HPDE6-E6E7 (cell line): Measurements from ENCODE around the gene SLC39A11.
"Not testable (repeated sequence)": the region's sequence is repeated elsewhere in the genome, so short reads cannot be mapped to it uniquely, and the experiment has no call there.

ENCODE experiments used
- DNase-seq: peaks from one replicate; pipeline ENCODE4 v3.0.0; 2011; ENCODE audit warnings: missing footprints; ENCODE audit errors: extremely low spot score

The SLC39A11 gene

DNA sequence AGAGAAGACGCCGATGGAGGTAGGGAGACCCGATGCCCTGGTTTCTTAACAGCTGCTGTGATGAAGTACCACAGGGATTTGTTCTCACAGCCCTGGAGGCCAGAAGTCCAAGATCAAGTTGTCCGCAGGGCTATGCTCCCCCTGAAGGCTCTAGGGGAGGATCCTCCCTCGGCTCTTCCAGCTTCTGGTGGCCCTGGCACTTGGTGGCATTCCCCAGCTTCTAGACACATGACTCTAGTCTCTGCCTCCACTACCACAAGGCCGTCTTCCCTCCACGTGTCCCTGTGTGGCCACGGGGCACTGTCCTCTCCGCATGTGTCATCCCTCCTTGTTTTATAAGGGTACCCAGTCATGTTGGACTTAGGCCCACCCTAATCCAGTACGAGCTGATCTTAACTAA lies 375.2 kb downstream of the SLC39A11 start:
- DNase-seq = no peak

DNA sequence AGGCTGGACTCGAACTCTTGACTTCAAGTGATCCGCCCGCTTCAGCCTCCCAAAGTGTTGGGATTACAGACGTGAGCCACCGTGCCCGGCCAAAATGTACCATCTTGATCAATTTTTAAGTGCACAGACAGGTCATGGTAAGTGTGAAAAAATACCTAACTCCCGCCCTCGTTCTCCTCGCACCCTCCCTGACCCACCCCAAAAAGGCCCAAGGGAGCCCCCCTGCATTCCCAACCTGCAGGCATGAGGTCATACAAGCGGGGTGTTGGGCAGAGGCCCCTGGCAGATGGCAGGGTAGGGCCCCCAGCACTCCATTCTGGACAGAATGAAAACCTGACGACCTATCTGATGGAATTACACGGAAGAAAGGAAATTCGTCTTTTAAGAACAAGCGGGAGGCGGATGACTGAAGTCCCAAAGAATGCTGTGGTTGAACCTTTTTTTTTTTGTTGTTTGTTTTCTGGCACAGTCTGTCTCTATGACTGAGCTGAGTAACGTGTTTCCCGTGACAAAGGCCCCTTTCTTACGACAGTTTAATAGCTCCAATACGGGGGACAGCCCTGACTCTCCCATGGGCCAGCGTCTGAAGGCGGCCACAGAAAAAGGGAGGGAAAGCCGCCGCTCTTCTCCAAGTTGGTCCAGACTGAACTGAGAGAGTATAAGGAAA lies 376.4 kb downstream of the SLC39A11 start:
- peak; percentile 88 for DNase-seq

DNA sequence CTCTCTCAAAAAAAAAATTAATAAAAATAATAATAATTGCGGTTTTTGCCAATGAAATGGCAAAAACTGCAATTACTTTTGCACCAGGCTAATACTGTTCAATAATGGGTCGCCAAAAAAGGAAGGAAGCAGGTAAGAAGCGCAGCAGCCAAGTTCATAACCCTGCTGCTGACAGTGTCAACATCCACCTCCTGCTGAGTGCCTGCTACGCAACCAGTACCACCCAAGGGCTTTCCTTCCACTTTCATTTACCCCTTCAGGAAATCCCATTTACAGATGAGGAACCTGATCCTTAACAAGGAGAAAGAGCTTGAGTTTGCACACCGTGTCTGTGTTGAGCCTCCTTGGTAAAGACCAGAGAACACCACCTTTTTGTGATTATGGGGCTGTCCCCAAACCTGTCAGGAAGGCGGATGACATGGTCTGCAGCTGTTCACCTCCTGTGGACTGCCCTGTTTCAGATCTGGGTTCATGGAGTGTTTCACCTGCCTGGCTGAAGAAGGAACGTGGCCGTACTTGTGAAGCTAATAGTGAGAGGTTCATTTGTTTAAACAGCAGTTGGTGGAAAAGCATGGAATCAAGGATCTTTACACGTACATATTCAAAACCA lies 378.0 kb downstream of the SLC39A11 start:
- no peak for DNase-seq

DNA sequence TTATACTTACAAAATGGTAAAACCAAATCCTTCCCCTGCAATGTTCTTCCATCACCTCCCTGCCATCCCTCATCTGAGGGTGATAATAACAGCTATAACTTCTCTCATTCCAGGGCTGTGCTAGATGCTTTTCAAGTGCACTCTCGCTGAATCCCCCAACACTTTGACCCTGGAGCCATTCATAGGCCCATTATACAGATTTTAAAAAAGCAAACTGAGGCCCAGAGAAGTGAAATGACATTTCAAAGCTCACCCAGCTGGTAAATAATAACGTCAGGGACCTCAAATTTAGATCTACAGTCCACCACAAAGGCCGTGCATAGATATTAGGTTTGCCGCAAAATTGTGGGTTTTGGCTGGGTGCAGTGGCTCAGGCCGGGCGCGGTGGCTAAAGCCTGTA lies 378.8 kb downstream of the SLC39A11 start:
- no peak for DNase-seq

DNA sequence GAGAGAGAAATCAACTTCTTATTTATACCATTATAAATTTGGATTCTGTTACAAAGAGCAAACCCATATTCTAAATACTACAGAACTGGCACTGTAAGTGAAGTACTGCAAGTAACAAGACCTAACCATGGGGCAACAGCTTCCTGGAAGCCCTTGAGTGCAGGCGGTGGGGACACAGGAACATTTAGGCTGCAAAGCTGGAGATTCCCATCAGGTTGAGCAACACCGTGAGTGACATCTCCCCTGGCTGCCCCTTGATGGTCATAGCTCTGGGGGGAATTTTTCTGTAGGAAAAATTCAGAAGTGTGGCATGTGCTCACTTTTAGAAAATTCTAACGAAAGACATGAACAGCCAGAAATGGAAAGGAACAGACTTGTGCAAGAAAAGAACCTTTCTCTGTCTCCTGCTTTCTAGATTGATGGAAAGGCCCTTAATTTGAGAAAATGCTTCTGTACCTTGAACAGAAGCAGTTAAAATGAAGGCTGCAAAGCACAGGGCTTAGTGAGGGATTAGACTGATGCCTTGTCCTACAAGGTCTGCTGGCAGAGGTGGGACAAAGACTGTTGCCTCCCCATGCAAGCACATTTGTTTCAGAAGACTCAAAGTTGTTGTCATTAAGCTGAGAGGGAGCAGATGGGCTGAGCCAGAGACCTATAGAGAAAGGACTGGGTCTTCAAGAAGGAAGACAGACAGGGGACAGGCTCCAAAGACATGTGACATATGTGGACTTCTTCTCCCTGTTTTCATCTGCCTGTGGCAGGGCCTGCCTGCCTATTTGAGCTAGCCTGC lies 380.8 kb downstream of the SLC39A11 start:
- DNase-seq = no peak

DNA sequence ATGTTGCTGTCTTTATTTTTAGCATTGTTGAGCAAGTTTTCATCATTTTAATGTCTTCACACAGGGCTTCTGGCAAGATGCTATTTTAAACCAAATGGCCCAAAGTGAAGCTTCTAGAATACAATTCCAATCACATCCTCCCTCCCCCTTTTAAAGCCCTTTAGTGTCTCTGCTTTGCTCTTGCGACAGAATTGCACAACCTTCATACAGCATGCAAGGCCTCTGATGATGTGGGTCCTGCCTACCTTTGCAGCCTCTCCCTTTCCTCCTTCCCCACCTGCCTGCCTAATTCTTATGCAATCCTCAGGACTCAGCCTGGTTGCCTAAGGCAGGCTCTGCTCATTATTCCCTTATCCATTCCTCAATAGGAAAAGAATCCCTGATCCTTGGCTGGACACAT lies 381.7 kb downstream of the SLC39A11 start:
- no peak for DNase-seq

DNA sequence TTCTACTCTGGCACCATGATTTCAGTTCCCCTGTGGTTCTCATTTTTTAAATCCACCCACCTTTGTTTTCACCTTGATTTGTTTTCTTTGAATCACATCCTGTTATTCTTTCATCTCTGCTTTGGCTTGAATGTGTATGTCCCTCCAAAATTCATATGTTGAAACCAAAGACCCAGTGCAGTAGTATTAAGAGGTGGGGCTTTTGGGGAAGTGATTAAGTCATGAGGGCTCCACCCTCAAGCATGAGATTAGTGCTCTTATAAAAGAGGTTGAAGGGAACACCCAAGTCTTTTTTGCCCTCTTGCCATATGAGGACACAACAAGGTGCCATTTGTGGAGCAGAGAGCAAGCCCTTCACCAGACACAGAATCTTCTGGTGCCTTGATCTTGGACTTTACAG lies 382.3 kb downstream of the SLC39A11 start:
- no peak for DNase-seq

DNA sequence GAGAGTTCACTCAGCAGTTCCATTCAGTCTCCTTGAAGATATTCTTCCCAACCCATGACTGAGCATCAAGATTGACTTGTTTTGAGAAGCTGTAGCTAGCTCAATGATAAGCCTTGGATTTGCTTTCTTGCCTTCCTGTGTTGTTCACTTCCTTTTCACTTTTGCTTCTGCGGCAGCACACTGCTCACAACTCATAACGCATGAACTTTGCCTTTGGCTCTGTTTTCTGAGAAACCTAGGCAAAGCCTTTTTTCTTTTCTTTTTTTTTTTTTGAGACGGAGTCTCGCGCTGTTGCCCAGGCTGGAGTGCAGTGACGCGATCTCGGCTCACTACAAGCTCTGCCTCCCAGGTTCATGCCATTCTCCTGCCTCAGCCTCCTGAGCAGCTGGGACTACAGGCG lies 383.8 kb downstream of the SLC39A11 start:
- DNase-seq = not testable (repeated sequence)

DNA sequence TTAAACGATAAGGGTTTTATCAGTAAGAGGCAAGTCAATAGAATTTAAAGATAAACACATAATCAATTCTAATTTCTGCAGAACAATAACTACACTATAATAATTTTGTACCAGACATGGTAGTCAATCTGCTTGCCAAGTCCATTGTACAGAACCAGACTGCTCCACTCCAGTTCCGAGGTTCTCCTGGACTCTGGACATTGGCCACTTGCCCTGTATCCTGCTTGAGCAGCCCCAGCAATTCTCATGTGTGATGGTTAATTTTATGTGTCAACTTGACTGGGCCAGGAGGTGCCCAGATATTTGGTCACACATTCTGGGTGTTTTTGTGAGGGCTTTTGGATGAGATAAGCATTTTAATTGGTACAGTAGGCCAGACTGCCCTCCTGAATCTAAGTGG lies 384.6 kb downstream of the SLC39A11 start:
- no peak for DNase-seq

DNA sequence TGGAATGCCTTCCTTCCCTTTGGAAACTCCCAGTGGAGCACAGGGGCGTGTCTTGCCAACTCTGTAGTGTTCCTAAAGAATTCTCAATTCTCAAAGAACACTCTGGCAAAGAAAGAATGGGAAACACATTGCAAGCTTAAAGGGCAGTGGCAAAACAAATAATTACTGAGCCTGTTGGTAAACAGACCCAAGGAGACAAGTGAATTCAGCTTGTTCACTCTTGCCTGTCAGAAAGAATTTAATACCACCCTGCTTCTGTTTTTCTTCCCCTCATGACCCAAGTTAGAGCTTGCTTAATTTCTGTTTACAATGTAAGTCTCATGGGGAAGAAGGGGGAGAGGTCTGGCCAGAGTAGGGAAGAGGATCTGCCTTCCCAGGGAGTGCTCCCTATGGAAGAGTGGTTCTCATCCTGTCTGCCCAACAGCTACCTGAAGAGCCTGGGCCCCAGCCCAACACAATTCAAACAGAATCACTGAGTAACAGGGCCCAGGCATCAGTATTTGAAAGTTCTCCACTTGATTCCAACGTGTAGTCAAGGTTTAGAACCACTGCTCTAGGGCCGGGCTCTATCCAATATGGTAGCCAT lies 386.0 kb downstream of the SLC39A11 start:
- no peak for DNase-seq

DNA sequence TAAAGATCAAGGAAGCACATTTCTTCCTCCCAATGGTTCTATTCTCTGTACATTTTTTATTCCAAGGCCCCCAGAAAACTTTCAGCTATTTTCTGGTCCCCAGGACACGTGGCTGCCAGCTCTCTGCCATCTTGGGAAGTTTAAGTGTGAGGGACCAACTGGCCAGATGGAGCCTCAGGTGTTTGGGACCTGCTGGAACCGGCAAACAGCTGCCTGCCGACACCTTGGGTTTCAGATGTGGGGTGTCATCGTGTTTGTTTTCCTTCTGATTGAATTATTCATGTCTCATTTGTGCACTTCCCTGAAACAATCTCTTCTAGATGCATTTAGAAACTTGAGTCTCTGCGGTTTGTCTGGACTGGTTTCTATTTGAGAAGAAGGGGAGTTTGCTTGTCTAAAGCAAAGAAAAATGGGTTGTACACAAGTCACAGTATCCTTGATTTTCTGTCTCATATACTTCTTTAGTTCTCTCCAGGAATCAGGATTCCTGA lies 386.5 kb downstream of the SLC39A11 start:
- no peak for DNase-seq

DNA sequence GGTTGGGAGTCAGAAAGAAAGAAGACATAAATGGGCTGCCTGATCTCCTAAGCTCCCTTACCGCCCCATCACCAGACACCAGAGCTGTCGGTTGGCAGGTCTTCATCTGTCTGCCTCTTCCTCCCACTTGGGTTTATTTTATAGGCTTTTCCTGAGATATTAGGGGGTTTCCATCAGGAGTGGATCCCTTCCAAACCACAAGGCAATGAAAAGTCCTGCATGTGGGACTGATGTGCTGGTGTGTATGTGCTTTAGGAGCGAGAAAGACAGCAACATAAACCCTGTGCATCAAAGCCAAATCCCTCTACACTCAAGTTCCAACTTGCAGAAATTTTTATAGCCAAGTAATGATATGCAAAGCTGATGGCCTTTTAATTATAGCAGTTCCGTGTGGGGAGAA lies 389.5 kb downstream of the SLC39A11 start:
- DNase-seq = no peak

DNA sequence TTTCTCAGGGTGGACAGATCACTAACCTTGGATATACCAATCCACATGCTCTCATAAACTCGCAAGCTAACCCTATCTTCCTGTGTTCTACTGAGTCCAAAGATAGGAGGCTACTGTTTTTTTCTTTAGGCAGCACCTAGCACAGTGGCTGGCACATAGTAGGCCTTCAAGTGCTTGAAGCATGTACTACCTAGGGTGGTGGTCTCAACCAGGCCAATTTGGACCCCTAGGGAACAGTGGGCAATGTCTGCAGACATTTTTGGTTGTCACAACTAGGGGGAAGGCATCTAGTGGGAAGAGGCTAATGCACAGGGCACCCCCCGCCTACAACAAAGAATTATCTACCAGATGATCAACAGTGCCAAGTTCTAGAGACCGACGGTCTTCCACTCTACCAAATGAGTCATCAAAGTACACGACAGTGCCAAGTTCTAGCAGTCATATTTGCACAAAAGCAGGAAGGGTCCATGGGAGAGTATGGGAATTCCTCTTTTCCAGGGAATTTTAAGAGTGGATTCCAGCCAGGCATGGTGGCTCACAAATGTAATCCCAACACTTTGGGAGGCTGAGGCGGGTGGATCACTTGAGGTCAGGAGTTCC lies 390.3 kb downstream of the SLC39A11 start:
- no peak for DNase-seq

DNA sequence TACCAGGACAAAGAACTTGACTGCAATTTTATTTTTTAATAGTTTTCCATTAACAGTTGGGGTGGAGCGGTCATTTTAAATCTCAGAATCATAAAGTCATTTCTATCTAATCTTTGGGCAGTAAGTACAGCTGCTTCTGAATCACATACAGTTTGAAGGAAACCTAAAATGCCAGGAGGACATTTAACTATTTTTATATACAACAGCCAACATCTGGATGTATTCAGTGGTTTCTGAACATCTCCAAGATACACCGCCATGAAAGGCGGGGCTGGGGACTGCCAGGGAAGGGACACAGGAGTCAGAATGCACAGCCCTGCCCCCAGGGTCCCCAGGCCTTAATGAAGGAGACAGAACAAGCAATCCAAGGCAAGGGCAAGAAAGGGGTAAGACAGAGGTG lies 392.3 kb downstream of the SLC39A11 start:
- no peak for DNase-seq

DNA sequence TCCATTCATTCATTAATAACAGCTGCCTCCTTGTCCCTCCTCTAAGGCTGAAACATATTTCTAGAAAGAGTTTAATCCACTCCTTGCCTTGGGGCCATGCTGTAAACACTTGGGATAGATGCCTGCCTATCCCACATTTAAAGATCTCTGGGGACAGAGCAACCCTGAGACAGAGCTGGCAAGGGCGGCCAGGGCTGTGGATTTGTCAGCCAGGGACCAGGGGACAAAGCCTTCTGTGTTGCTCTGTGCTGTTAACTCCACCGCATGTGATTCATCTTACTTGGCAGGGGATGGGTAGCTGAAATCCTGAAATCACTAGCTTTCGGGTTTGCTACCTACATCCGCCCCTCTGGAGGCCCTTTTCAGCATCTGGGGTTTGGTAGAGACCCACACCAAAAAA lies 392.9 kb downstream of the SLC39A11 start:
- no peak for DNase-seq

DNA sequence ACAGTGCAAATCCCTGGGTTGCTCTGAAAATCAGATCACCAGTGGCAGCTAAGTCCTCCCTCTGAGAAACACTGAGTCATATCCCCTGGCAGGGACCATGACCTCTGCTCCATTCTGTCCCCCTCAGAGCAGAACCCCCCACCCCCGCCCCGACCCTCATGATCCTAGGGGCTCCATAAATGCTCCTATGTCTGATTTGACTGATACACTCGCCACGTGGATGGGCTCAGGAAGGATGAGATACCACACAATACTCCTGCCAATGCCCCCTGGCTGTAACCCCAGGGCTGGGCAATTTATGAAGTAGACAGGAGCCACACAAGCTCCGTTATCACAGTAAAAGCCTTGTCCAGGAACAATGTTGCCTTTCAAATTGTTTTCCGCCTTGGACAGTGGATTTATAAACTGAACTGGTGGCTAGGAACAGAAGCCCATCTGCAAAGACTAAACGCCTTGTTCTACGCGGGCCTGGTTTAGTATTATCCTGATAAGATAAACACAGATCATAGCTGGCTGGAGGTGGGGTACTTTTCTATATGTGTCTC lies 394.8 kb downstream of the SLC39A11 start:
- DNase-seq = no peak

DNA sequence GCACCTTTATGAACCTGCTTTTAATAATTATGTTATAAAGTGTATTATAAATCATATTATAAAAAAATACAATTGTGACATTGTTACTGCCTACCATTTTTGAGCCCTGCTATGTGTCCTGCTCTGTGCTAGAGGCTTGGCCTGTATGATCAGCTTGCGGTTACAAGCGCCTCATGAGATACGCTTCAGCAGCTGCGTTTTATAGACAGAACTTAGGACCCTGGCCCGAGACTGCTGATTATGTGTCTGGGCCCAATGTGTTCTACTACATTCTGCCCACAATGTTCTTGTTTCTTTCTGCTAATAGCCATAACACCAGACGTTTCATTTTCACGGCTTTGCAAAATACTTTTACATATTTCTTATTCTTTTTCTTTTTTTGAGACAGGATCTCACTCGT lies 395.8 kb downstream of the SLC39A11 start:
- no peak for DNase-seq

DNA sequence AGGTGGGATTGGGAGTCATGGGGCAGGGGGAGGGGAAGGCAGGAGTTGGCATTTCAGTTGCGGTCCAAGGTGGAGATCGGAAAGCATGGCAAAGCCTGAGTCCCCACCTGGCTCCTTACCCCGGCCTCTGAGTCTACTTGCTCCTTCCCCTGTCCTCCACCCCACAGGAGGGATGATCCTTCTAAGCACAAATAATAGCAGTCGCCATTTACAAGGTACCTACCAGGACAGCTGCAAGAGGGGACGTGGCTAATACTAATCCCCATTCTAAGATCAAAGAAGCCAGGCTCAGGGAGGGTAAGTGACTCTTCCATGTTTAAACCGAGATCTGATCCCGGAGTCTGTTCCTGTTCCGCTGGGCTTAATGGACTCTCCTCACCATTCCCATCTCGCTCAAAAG lies 396.3 kb downstream of the SLC39A11 start:
- DNase-seq = no peak

DNA sequence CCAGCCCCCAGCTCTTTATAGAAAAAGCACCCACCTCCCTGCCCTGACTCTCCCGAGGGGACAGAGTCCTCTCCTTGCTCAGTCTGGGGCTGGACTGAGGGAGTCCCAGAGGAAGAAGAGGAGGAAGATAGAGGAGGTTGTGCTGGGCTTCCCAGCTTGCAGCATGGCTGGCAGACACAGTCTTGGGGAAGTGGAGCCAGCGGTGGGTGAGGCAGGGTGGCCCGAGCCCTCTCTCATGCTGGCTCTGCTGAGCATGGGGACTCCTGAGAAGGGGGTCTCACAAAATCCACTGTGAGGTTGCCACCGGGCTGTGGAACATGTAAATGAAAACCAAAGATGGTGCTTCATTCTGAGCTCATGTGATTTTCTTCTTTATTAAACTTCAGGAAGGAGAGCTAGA lies 398.5 kb downstream of the SLC39A11 start:
- DNase-seq = no peak

DNA sequence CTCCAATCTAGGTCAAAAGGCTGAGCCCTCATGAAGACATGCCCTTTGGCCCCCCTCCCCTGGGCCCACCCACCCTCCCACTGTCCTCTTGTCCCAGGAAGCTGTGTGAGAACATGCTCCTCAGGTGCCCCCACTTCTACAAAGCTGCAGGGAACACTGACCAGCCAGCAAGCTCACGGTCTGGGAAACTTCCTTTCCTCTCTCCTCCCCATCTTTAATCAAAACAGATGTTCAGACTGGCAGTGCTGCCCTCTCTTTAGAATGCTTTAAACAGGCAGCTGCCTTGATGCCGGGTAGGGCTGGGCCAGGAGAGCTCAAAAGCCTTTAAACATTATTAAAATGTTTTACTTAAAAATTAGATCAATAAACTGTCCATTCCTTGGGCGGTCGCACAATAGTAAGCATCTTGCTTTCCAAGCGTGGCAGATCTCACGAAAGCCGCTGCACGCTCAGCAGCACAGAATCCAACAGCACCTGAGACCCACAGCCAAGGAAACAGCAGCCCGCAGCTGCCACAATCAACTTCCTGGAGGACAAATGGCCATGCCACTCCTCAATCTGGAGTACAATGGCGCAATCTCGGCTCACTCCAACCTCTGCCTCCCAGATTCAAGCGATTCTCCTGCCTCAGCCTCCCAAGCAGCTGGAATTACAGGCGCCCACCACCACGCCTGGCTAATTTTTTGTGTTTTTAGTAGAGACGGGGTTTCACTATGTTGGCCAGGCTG lies 399.2 kb downstream of the SLC39A11 start:
- DNase-seq = no peak

DNA sequence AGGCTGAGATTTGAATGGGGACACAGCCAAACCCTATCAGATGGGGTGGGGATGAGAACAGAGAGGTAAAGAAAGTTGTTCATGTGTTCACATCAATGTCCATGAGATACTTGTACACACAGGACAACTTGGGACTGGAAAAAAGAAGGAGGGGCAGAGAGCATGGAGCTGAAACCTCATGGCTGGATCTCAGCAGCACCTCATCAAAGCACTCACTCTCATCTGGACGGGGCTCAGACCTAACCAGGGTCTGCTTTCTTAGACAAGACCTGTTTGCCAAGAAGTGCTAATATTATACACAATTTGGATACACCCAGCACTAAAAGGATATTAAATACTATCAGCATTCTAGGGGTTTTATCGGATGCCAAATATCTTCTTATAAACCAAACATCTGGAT lies 399.8 kb downstream of the SLC39A11 start:
- DNase-seq = no peak
